Fibroblast of pulmonary artery (primary cell): ENCODE measurements around the gene VRK1.

Experiments
- DNase-seq: peaks from one replicate; pipeline ENCODE4 v3.0.0-alpha.2; 2010; ENCODE audit warnings: low read depth
- H3K4me3 ChIP-seq: replicated peaks from 2 replicates; pipeline ENCODE4 v1.5.1; 2011; ENCODE audit warnings: low read depth, mild to moderate bottlenecking, control low read depth, low read length, moderate library complexity
- CTCF ChIP-seq: IDR thresholded peaks from 2 replicates; pipeline ENCODE4 v1.5.1; 2011; ENCODE audit warnings: mild to moderate bottlenecking, control low read depth, low read length, inconsistent platforms; ENCODE audit errors: missing control alignments

The VRK1 gene

GRCh38 chr14:96895658-96896271 lies 98.6 kb downstream of the VRK1 start:
- no peak overlapping the region for H3K4me3 ChIP-seq
- TF ChIP-seq CTCF, result no peak
- no peak for DNase-seq

DNA sequence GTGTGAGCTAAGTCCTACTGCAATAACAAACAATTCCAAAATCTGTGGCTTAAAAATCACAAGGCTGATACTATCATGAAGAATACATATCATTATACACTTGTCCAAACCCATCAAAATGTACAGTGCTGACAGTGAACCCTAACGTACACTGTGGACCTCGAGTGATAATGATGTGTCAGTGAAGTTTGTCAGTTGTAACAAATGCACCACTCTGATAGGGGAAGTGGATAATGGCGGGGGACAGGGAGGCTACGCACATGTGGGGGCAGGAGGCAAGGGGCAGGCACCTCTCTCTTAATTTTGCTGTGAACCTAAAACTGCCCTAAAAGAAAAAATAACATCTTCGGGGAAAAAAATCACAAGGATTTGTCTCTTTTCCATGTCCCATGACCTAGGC lies 100.0 kb downstream of the VRK1 start:
- H3K4me3 ChIP-seq, result no peak overlapping the region
- no peak for DNase-seq
- TF ChIP-seq CTCF, result no peak

DNA sequence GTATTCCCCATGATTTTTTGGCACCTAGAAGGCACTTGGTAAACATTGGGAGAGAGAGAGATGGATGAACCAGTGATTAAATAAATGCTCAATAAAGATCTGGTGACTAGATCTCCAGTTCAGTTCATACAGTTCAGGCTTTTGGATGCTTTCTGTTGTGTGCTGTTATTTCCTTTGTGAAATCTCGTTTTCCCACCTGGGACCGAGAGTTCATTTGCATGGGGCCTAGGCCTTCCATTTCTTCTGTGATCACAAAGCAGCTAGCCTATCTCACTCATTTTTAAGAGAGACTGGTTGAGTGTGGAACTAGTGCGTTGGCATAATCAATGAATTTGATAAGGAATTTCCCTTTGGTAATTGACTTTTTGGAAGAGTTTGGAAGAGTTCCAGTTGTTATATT lies 104.0 kb downstream of the VRK1 start:
- no peak for TF ChIP-seq CTCF
- DNase-seq, result no peak
- H3K4me3 ChIP-seq, result no peak overlapping the region

GRCh38 chr14:96902004-96902403 lies 104.8 kb downstream of the VRK1 start:
- TF ChIP-seq CTCF, result no peak
- DNase-seq, result no peak
- H3K4me3 ChIP-seq, result no peak overlapping the region

GRCh38 chr14:96903444-96904023 lies 106.4 kb downstream of the VRK1 start:
- H3K4me3 ChIP-seq, result no peak overlapping the region
- TF ChIP-seq CTCF, result no peak
- no peak for DNase-seq

GRCh38 chr14:96904201-96904600 lies 107.0 kb downstream of the VRK1 start:
- no peak for DNase-seq
- no peak for TF ChIP-seq CTCF
- no peak overlapping the region for H3K4me3 ChIP-seq

DNA sequence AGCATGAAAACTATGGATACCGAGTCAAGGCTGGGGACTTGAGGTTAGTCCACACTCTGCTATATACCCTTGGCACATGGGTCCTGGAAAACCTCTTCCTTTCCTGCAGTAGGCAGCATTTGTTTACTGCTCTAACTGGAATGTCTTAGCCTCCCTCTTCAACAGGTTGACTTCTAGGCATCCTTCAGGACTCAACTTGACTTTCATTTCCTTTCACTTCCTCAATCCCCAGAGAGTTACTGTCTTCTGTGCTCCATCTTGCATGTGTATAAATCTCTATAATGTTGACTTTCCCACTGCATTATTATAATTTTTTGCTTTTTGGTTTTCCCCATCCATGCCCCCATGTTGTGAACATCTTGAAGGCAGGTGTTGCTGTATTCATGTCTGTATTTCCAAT lies 107.9 kb downstream of the VRK1 start:
- DNase-seq, result no peak
- H3K4me3 ChIP-seq, result no peak overlapping the region
- no peak for TF ChIP-seq CTCF
